Lower leg skin (tissue), 4 donors: ENCODE measurements around the gene NAA38. TPM values are rescaled to one million over a fixed set of nuclear protein-coding genes. Genes with fewer than 3 reads are reported as not detected.
A peak's percentile ranks its signal among the peaks of the same experiment; 100 is the strongest.
"Not testable (repeated sequence)": the region's sequence is repeated elsewhere in the genome, so short reads cannot be mapped to it uniquely, and the experiment has no call there.

Experiments
- DNase-seq, 2 donors: peaks; one replicate each; pipeline ENCODE4 v3.0.0-alpha.2; 2019; ENCODE audit warnings: low spot score in 2 of 2
- H3K4me3 ChIP-seq: fragments of 200-600 bp; sonication (generic); 2 replicates; pipeline ENCODE4 v1.5.1; 2017; ENCODE audit warnings: mild to moderate bottlenecking, low read depth; ENCODE audit not compliant: poor library complexity, severe bottlenecking
- POLR2A ChIP-seq, 2 donors: fragments of 450-650 bp; IDR thresholded peaks; one replicate each; pipeline ENCODE4 v1.6.1; 2016 to 2017; ENCODE audit warnings: antibody characterized with exemption in 2 of 2, mild to moderate bottlenecking in 1 of 2, moderate library complexity in 1 of 2
- WGBS, 2 donors: methylation state at CpG; one replicate each; pipeline ENCODE4 v1.1.5; 2018; 5-methylcytosine and 5-hydroxymethylcytosine counted together
- intact Hi-C: fragments of 100-400 bp; cut with DNase I; formaldehyde crosslinking; loops from one replicate; pipeline ENCODE4 v1.15.0; 2023; ENCODE audit warnings: low total_unique reads
- total RNA-seq, 4 donors: library from RNA; depleted of rRNA; stranded (reverse); fragments of >200 nt; gene quantifications; one replicate each; pipeline ENCODE4 v1.1.0, GENCODE V29; 2016
- TF ChIP-seq, protein P1 (sequence below), 3 donors: fragments of 450-650 bp; IDR thresholded peaks; one replicate each; pipeline ENCODE4 v1.5.1; 2016; ENCODE audit warnings: antibody characterized with exemption in 3 of 3, mild to moderate bottlenecking in 3 of 3, moderate library complexity in 2 of 3

Gene NAA38
- total RNA-seq, 4 donors from 2014 or later = 56.8 to 101 (median 91.3) TPM

DNA sequence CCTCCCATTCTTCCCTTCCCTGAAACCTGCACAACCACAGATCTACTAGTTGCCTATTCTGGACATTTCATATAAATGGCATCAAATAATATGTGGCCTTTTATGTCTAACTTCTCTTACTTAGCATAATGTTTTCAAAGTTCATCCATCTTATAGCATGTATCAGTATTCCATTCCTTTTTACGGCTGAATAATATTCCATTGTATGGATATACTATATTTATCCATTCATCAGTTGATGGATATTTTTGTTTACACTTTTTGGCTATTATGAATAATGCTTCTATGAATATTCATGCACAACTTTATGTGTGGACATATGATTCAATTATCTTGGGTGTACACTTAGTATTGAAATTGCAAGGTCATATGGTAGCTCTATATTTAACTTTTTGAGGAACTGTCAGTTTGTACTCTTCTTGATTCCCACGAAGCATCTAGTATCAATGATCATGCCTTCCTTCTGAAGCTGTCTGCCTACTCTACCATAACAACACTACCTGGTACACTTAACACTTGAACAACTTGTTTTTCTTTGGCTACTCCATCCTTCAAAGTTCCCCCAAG is 18.5 kb upstream of the NAA38 start:
- WGBS, 2 donors = 79% methylated on average over 2 of the region's 2 CpGs
- no peak for TF ChIP-seq POLR2A (IDR thresholded peaks at IDR 0.05)
- TF ChIP-seq, protein P1, sequence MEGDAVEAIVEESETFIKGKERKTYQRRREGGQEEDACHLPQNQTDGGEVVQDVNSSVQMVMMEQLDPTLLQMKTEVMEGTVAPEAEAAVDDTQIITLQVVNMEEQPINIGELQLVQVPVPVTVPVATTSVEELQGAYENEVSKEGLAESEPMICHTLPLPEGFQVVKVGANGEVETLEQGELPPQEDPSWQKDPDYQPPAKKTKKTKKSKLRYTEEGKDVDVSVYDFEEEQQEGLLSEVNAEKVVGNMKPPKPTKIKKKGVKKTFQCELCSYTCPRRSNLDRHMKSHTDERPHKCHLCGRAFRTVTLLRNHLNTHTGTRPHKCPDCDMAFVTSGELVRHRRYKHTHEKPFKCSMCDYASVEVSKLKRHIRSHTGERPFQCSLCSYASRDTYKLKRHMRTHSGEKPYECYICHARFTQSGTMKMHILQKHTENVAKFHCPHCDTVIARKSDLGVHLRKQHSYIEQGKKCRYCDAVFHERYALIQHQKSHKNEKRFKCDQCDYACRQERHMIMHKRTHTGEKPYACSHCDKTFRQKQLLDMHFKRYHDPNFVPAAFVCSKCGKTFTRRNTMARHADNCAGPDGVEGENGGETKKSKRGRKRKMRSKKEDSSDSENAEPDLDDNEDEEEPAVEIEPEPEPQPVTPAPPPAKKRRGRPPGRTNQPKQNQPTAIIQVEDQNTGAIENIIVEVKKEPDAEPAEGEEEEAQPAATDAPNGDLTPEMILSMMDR (IDR thresholded peaks at IDR 0.05) = no peak
- intact Hi-C loops = no loop called here
- DNase-seq = no peak
- H3K4me3 ChIP-seq = no peak overlapping the region

DNA sequence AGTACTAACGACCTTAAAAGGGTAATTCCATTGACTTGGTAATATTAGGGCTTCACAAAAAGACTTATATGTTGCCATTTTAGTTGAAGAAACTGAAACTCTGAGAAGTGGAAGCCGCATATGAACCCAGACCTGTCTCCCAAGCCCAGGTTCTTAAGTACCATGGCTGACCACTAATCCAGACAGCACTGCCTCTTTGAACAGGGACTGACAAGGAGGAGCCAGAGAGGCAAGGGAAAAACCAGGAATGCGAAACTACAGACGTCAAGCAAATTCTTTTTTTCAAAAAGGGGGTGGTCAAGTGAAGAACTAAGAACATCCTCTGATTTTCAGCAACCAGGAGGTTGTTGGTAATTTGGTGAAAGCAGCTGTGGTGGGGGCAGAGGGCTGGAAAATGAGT is 15.7 kb upstream of the NAA38 start:
- 66 to 75% methylated on average over 4 of the region's 4 CpGs for whole genome bisulfite sequencing, 2 donors
- DNase-seq = peak in 1 of 2 donors; percentile 6
- no peak for TF ChIP-seq POLR2A (IDR thresholded peaks at IDR 0.05)
- TF ChIP-seq, protein P1 (IDR thresholded peaks at IDR 0.05) = no peak
- intact Hi-C loops = no loop called here
- no peak overlapping the region for H3K4me3 ChIP-seq

DNA sequence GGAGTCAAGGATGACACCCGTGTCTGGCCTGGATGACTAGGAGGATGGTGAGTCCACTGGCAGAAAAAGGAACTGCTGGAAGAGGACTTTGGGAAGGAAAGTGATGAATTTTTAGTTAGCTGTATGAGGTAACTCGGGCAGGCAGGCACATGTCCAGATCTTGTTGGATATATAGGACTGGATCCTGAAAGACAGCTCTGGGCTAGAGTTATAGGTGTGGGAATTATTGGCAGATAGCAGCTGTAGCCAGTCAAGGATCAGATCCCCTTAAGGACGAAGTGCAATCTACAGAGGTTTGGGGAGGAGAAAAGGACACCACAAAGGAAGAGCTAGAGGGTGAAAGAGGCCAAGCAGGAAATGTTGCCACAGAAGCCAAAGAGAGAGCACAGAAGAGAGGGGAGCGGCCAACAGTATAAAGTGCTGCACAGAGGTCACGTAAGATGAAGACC is 10.5 kb upstream of the NAA38 start:
- peak in 1 of 2 donors; percentile 48 for DNase-seq
- TF ChIP-seq, protein P1 (IDR thresholded peaks at IDR 0.05) = no peak
- no peak for TF ChIP-seq POLR2A (IDR thresholded peaks at IDR 0.05)
- WGBS, 2 donors = 43 to 48% methylated on average over 5 of the region's 5 CpGs
- intact Hi-C loops = loop anchor here (5.0 kb wide), 1 partner anchor 119 kb away; no protein-coding TSS in a partner anchor
- no peak overlapping the region for H3K4me3 ChIP-seq

DNA sequence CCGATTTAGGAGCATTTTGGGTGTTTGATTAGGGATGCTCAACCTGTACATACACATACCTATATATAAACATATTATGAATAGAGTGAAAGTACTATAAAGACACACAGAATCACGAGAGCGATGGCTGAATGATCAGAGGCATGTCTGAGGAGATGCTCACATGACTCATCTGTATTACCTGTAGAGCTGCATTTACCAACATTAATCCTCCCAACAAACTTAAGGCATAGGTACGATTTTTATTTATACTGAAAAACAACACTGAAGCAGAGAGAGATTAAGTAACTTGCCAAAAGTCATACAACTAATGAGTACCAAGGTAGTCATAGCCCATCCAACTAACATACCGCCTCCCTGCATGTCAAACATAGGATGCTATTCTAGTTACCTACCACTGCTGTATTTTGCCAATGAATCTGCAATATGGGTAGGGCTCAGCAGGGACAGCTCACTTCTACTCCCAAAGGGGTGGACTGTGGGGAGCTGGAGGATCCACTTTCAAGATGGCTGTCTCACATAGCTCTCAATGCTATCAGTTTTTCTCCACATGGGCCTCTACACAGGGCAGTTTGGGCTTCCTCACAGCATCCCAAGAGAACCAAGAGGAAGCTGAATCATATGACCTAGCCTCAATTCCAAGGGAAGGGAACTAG is 7.8 kb upstream of the NAA38 start:
- intact Hi-C loops = loop anchor here (5.0 kb wide), 3 partner anchors 32 to 122 kb away; no protein-coding TSS in a partner anchor
- no peak overlapping the region for H3K4me3 ChIP-seq
- TF ChIP-seq POLR2A (IDR thresholded peaks at IDR 0.05) = no peak
- TF ChIP-seq, protein P1 (IDR thresholded peaks at IDR 0.05) = no peak
- DNase-seq = peak in 1 of 2 donors; percentile 23
- 81 to 91% methylated on average over 5 of the region's 5 CpGs for WGBS, 2 donors

DNA sequence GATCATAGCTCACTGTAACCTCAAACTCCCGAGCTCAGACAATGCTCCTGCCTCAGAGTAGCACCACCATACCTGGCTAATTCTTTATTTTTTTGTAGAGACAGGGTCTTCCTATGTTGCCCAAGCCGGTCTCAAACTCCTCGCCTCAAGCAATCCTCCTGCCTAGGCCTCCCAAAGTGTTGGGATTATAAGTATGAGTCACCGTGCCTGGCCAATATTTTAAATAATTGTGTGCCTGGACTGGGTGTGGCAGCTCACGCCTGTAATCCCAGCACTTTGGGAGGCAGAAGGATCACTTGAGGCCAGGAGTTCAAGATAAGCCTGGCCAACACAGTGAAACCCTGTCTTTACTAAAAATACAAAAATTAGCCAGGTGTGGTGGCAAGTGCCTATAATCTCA is 7.0 kb upstream of the NAA38 start:
- 60 to 64% methylated on average over 5 of the region's 5 CpGs for WGBS, 2 donors
- H3K4me3 ChIP-seq = not testable (repeated sequence)
- peak in 1 of 2 donors; percentile 26 for DNase-seq
- intact Hi-C loops = loop anchor here (5.0 kb wide), 2 partner anchors 33 to 48 kb away; no protein-coding TSS in a partner anchor

DNA sequence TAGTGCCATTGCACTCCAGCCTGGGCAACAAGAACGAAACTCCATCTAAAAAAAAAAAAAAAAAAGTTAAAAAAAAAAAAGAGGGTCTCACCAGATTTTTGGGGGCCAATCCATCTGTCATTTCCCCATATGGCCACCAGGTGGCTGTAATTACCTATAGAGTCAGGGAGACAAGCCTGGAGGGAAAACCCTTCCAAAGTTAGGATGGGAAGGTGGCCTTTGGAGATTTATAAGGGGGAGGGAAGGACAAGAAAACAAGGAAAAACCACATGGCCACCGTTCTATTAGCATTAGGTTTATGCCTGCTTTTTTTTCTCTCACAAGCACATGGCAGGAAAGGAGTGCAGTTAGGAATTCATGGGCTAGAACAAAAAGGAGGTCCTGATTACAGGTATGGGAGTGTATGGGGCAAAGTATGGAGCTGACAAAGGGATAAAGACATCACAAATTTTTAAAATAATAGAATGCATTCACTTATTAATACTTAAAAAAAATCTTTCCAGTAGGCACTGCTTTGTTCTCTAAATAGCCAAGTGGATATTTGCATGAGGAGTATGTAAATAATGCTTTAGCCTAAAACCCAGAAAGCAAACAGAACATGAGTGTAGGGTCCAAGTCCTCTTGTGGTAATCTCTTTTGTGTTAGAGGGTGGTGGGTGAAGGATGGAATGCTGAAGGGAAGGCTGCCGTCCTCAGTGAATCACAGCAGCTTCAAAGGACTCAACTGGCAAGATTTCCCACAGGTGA is 5.5 kb upstream of the NAA38 start:
- WGBS, 2 donors = 28 to 31% methylated on average over 3 of the region's 3 CpGs
- peak in 1 of 2 donors; percentile 81 for DNase-seq
- intact Hi-C loops = loop anchor here (5.0 kb wide), 2 partner anchors 34 to 49 kb away; no protein-coding TSS in a partner anchor
- H3K4me3 ChIP-seq = no peak overlapping the region
- TF ChIP-seq, protein P1 (IDR thresholded peaks at IDR 0.05) = peak in 1 of 3 donors; percentile 67
- no peak for TF ChIP-seq POLR2A (IDR thresholded peaks at IDR 0.05)
